KBM-7 (cell line): Measurements from ENCODE around the gene MRPL45.
"Not testable (repeated sequence)": the region's sequence is repeated elsewhere in the genome, so short reads cannot be mapped to it uniquely, and the experiment has no call there.

ENCODE experiments used
- DNase-seq: peaks from one replicate; pipeline ENCODE4 v3.0.0-alpha.2; 2015
- in situ Hi-C: fragments of 300-500 bp; cut with MboI; formaldehyde crosslinking; loops from 2 replicates; pipeline ENCODE4 v1.14.3; 2020; ENCODE audit warnings: low sequenced_read_pairs, low pct_unique_long_range_greater_than_20kb, mixed read lengths

MRPL45 gene

DNA sequence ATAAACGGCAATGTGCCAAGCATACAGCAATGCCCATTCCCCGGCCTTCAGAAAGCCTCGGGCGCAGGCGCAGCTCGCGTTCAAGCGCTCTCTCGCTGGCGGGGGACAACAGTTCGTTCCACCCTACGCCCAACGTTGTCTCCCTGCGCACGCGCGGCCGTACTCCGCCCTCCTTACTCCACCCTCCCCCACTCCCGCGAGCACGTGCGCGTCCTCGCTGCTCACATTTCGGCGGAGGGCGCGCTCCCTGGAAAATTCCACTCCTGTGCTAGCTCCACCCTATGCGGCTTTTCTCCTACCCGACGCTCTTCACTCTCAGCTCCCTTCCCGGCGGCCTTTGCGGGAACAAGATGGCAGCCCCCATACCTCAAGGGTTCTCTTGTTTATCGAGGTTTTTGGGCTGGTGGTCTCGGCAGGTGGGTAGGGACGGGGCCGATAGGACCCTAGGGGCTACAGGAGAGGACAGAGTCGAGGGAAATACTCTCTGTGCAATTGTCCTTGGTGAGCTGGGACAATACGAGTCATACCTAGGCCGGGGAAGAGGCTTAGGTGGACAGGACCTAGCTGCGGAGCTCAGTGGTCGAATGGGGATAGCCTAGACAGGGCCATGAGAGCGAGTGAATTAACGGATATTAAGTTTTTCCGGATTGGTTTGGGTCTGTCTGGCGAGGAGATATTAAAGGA lies at the start of gene MRPL45:
Gene MRPL45 (plus strand): TSS at position 335 of the 684 bp plus-strand sequence. CDS start 16 bp downstream, at position 351.
- peak; percentile 99 for DNase-seq
- in situ Hi-C loops, result not testable (repeated sequence)

DNA sequence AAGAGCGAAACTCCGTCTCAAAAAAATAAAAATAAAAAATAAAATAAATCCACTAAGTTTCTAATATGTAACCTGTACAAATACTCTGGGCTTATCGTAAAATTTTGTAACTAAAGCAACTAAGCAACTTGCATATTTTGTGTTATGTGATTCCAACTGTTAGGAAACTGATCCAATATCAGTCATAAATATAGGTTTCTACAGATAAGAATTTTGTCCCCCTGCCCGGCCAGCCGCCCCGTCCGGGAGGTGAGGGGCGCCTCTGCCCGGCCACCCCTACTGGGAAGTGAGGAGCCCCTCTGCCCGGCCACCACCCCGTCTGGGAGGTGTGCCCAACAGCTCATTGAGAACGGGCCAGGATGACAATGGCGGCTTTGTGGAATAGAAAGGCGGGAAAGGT lies 43.8 kb upstream of the MRPL45 start:
- DNase-seq, in situ Hi-C loops: not testable (repeated sequence)

DNA sequence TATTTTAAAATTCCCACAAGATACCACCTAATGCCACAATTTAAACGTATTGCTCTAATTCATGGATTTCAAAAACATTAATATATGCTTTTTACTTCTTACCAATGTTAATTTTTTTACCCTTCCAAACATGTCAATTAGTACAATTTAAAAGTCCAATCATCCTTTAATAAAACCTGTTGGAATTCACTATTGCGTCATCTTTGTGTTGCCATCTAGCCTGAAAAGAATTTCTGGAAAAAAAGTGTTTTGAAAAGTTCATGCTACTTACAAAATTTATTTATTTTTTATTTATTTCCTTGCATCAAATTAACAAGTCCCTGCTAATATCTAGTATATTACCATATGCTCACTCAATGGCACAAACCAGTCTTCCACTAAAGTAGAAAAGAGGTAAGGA lies 42.6 kb upstream of the MRPL45 start:
- in situ Hi-C loops, DNase-seq: not testable (repeated sequence)

DNA sequence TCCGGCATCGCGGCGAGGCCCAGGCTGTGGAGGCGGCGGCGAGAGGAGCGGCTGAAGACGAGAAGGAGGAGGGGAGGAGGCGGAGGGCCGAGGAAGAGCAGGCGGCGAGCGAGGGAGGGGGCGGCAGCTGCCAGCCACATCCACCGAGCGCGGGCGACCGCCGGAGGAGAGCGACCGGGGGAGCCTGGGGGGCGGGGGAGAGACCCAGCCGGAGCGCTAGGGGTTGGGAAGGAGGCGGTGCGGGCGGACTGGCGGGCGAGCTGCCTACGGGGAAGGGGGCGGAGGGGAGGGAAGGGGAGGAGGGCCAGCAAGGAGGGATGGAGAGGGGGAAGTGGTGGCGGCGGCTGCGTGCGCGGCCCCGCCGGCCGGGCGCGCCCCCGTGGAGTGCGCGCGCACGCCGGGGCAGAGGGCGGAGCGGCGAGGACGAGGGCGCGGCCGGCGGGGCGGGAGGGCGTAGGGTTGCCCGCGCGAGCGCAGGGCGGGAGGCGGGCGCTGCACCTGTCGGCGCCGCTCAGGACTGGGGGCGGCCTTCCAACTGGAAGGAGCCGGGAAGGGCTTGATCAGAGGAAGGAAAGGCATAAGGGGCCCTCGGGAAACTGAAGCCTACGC lies 39.9 kb upstream of the MRPL45 start:
- in situ Hi-C loops, result not testable (repeated sequence)
- peak; percentile 83 for DNase-seq

DNA sequence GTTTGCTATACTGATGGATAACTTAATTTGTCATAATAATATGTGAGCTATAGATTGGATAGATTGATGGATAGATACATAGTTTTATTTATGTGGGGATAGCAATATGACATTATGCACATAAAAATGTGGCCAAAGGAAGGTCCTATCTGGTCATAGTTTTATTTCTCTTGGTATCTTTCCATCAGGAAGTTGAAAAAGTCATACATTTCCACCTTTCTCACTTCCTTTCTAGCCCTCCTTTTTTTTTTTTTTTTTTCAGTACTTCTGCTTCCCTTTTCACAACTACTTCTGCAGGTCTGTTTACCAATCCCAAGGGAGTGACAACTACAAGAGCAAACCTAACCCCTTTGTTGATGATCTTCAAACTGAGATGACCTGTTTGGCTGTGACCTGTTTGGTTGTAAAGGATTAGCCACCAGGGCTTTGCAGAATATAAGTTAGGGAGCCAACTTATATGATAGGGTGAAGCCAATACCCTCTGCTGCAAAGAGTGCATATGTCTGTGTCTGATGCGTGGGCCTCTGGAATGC lies 30.9 kb upstream of the MRPL45 start:
- in situ Hi-C loops, result not testable (repeated sequence)
- peak; percentile 27 for DNase-seq

DNA sequence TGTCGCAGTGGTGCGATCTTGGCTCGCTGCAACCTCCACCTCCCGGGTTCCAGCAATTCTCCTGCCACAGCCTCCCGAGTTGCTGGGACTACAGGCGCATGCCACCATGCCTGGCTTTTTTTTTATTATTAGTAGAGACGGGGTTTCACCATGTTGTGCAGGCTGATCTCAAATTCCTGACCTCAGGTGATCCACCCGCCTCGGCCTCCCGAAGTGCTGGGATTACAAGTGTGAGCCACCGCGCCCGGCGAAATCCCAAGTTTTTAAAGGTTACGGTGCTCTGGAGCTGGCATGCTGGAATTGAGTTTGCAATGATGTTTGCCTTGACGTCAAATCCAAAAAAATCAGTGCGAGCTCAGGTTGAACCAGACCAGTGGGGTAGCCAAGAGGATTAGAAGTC lies 30.4 kb upstream of the MRPL45 start:
- in situ Hi-C loops, DNase-seq: not testable (repeated sequence)

DNA sequence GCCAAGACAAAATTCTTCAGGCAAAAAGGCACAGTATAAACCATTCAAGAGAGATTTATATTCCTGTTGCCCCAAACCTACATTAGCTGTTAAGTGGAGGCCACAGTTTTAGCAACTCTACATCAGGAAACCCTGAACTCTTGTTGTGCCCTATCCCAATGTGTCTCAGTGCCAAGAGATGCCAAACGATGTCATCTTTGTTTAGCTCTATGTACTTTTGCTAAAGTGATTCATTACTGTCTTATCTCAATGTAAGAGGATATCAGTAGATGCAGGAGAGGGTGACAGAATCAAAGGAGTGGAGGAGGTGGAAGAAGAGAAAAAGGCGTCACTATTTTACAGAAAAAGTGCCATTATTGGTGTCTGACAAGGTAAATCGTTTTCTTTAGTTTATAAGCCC lies 28.8 kb upstream of the MRPL45 start:
- DNase-seq, in situ Hi-C loops: not testable (repeated sequence)

DNA sequence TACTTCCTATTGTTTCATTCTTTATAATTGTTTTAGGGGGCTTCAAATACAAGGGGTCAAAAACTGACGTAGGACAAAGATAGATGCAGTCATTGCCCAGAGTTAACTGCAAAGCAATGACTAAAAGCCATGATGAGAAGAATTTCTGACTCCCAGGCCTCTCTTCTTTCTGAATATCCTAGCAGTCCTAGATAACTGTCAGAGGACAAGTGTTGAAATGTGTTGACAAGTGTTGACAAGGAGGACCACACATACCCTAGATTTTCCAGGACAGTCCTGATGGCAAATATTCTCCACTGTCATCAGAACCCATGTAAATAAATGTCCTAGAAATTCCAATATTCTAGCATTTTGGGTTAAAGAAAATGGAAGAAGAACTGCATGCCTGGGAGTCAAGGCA lies 27.9 kb upstream of the MRPL45 start:
- DNase-seq, in situ Hi-C loops: not testable (repeated sequence)

DNA sequence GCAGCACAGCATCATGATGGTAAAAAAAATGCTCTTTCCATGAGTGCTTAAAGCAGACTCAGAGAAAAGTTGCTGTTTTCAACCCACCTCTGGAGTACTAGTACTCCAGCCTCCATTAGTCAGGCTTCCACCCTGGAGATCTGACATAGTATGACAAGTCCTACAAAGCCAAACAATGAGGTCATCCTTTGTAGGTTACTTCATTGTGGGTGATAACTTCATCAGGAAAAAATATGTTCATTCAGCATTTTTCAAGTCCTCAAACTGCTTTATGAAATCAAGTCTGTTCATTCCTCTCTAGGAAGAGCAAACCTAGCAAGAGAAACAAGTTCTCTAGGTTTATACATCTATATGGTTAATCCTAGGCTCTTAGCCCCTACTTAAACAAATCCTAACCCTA lies 27.4 kb upstream of the MRPL45 start:
- DNase-seq, in situ Hi-C loops: not testable (repeated sequence)

DNA sequence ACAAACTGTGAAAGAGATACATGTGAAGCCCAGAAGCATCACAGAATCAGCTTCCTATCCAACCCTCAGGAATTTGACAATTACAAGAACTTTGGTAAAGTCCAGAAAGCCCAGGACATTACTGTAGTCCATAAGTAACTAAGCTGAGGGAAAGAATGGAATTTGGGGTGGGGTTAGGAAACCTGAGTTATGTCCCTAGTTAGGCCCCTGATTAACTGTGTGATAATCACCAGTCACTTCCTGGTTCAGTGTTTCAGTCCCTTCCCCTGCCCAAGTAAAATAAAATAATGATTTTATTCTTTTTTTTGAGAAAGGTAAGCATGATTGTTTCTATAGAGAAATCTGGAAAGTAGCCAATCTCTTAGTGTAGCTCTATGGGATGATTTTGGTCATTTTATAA lies 11.0 kb upstream of the MRPL45 start:
- DNase-seq, result not testable (repeated sequence)

DNA sequence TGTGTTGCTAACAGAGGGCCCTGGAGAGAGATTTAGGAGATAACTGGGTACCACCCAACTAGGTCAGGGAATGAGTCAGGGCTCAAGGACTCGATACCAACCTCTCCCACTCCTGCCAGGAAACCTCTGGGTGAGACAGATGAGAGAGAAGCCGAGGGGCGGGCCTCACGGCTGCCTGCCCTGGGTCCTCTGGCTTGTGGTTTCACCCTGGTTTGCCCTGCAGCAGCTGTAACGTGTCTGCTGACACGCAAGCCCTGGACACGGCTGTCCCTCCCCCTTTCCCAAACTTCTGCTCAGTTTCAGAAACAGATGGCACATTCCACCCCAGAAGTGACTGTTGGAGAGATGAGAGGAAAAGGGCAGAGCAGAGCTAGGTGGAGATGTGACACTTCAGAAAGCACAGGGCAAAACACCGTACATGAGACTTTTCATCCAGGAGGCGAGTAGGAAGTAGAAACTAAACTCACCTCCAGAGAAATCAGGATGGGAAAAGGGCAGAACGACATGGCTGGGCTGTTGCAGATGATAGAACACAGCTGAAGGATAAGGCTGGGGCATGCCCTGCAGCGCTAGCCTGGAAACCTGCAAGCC lies 10.4 kb upstream of the MRPL45 start:
- in situ Hi-C loops, result not testable (repeated sequence)
- DNase-seq, result peak; percentile 78

More for the DNA sequence above, 11.0 kb upstream of the MRPL45 start:
- in situ Hi-C loops, result not testable (repeated sequence)

DNA sequence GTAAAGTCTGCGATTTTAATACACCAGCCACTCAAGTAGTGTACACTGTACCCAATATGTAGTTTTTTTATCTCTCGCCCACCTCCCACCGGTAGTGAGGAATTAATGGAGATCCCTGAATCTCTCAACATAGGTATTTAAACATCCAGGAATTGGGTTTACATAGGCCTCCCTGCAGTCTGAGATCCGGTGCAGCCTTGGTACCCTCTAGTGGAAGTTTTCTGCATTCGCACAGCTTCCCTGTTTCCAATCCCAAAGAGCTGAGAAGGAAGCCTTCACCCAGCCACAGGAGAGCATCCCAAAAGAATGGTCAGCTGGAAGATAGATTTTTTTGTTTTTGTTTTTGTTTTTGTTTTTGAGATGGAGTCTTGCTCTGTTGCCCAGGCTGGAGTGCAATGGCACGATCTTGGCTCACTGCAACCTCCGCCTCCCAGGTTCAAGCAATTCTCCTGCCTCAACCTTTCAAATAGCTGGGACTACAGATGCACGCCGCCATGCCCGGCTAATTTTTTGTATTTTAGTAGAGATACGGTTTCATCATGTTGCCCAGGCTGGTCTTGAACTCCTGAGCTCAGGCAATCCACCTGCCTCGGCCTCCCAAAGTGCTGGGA lies 8.6 kb upstream of the MRPL45 start:
- DNase-seq, result peak; percentile 44
- in situ Hi-C loops, result not testable (repeated sequence)

DNA sequence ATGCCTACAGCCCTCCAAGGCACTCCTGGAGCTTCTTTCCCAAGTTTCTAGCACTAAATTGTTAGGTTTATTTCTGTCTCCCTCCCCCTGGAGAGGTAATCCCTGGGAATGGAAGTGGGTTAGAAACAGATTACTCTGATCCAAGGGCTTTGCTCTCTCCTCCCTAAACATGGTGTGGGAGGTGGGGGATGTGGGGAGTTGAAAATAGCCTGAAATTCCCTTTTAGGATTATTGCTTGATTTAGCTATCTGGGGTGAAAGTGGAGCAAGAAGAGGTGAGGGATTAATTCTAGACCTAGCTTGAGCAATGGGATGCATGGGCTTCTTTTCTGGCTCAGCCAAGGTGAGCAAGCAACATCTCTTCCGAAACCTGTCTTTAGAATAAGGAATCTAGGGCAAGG lies 7.2 kb upstream of the MRPL45 start:
- in situ Hi-C loops, DNase-seq: not testable (repeated sequence)

DNA sequence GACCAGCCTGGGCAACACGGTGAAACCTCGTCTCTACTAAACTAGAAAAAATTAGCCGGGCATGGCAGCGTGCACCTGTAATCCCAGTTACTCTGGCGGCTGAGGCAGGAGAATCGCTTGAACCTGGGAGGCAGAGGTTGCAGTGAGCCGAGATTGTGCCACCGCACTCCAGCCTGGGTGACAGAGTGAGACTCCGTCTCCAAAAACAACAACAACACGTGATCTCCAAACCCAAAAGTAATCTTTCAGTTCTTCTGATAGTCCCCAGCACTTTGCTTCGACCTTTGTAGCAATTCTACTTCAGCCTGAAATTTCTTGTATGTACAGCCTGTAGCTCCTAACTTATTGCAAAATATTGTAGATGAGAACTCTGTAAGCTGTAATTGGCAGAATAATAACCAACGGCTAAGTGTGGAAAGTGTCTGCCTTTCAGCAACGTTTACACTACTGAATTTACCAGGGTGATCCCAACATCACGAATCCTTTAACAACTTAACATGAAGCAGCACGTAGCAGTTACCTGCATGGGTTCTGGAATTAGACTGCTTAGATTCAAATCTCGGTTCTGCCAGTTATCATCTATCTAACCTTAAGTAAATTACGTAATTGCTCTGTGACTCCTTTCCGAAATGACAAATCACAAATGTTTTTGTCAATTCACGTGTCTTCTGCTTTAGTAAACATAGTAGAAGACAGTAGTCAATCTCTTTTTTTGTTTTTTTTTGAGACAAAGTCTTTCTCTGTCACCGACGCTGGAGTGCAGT lies 1.2 kb upstream of the MRPL45 start:
- in situ Hi-C loops, DNase-seq: not testable (repeated sequence)

DNA sequence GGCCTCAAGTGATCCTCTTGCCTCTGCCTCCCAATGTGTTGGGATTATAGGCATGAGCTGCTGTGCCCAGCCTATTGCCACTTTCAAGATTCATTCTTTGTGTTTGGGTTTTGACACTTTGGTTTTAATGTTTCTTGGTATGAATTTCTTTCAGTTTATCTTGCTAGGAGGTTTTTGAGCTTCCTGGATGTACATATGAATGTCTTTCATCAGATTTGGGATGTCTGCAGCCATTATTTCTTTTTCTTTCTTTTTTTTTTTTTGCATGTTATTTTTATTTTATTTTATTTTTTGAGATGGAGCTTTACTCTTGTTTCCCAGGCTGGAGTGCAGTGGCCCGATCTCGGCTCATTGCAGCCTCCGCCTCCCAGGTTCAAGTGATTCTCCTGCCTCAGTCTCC lies 18.5 kb downstream of the MRPL45 start:
- in situ Hi-C loops, result no loop called here
- no peak for DNase-seq

DNA sequence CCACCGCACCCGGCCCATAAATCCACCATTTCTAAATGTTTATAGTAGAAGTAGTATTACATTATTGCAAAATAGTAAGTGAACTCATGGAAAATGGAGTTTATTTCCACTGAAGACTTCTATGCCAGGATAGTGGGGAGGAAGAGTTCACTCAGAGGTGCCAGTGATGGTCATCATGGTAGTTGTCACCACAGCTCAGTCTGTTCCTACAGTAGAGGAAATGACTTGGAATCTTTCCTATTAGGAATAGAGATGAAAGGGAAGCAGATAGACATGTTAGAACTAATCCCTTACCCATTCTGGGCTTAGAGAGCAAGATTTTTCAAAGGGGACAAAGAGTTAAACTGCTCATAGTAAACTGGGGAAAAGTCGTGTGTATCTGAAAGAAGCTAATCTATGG lies 20.1 kb downstream of the MRPL45 start:
- in situ Hi-C loops, result no loop called here
- DNase-seq, result no peak

DNA sequence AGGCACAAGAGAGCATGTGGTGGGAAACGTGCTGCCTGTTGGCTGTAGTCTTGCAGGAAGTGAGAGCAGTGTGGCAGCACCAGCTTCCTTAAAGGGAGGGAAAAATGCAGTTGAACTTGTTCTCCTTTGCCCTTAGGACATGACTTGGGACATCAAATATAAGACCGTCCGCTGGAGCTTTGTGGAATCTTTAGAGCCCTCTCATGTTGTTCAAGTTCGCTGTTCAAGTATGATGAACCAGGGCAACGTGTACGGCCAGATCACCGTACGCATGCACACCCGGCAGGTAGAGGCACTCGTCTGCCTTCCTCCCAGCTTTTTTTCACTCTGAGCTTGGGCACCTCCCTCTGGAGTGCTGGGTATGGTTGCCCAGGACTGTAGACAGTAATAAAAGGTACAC lies 23.5 kb downstream of the MRPL45 start:
- in situ Hi-C loops, result no loop called here
- DNase-seq, result no peak

DNA sequence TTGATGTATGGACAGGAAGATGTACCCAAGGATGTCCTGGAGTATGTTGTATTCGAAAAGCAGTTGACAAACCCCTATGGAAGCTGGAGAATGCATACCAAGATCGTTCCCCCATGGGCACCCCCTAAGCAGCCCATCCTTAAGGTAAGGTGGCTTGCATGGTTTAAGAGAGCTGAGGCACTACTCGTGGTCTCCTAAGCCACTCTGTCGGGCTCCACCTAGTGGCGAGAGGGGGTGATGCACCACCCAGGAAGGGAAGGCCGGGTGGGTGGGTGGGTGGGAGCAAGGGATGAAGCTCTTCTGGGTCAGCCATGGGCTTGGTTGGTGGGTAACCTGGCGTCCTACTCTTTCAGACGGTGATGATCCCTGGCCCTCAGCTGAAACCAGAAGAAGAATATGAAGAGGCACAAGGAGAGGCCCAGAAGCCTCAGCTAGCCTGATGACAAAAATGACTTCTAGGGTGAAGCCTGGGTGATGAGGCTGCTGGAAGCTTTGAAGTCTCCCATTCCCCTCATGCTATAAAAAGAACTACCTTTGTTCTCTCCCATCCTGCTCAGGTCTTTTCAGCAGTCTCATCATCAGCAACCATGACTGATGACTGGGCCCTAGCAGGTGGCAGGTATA lies 25.3 kb downstream of the MRPL45 start:
- in situ Hi-C loops, result no loop called here
- peak; percentile 34 for DNase-seq

DNA sequence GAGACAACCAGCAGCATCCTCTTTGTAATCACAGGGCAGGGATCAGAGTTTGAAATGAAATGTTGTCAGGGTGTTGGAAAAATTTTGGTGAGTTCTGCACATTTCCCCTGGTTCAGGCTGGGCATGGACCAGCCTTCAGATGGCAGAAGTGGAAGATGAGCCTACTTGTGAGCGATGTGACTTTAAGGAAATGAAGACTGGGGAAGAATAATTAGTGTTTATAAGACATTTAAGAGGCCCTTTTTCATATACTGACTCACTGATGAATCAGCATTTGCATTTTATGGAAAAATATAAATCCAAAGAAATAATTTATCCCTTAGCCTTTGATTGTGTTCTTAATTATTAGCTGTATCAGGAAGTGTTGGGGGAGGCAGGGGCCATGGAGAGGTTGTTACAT lies 25.9 kb downstream of the MRPL45 start:
- in situ Hi-C loops, result no loop called here
- no peak for DNase-seq
